ENCODE data around the gene UNC13D.

The UNC13D gene

DNA sequence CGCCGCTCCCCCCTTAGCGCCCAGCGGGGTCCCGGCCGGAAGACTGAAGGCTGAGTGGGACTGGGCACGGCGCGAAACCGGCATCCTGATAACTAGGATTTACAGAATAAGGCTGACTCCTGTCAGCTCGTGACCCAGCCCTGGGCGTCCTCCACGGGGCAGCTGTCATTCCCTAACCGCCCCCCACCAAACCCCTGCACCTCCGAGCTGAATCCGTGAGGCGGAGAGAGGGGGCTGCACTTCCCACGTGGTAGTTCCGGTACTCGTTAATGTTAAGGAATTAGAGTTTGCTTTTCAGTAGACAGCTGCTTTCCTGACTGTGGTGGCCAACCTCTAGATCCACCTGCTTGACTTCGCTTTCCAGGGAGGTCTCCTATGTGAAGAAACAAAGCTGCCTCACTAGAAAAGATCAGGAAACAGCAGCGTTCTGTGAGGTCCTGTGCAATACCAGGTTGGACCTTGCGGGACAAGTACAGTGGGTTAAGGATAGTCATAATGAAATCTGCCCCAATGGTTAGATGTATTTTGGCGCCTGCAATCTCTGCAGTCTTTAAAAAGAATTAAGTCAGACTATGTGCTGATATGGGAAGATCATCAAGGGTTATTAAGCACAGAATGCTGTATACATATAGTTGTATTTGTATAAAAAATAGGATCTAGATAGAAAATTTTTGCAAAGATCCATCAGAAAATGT is 12.0 kb upstream of the UNC13D start:
- TF ChIP-seq GATA3 (IDR thresholded peaks at IDR 0.05; ENCODE audit: low read depth, low read length) = no peak
- no peak for TF ChIP-seq GATA2 (IDR thresholded peaks at IDR 0.05; ENCODE audit: low read depth, low read length)

DNA sequence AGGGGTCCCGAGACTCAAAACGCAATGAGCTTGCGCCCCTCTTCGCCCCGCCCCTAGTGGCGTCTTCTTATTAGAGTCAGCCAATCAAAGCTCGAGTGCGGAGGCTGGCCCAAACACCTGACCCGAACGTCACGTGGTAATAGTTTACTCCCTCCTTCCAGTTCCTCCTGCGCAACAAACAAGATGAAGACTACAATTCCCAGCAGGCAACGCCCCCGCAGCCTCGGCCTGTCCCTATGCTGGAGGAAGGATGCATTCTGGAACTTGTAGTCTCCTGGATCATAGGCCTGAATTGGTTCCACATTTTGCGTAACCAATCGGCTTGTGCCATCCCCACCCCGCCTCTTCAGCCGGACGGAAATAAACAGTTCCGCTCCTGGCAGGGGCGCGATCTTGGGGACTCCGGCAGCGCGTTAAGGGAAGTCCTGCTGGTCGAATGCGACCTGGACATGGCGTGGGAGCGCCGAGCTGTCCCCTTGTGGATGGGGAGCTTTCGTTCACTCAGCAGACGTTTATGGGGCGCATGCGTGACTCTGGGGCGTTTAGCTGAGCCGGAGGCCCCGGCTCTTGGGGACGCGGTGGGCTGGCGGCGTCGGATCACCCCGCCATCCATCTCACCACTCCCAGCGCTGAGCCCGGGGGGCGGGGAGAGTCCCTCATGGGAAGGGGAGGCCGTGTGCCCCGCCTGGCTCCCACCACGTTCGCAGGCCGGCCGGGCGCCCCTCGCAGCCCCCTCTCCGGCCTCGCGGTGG is 11.3 kb upstream of the UNC13D start, which contains the start of gene WBP2:
Gene WBP2 (minus strand): TSS at position 26 of the 752 bp plus-strand sequence. CDS start 38 bp downstream, outside the sequence.
- no peak for TF ChIP-seq GATA3 (IDR thresholded peaks at IDR 0.05; ENCODE audit: low read depth, low read length)
- TF ChIP-seq GATA2 (IDR thresholded peaks at IDR 0.05; ENCODE audit: low read depth, low read length) = no peak; the same call in 1 of the 2 replicates

DNA sequence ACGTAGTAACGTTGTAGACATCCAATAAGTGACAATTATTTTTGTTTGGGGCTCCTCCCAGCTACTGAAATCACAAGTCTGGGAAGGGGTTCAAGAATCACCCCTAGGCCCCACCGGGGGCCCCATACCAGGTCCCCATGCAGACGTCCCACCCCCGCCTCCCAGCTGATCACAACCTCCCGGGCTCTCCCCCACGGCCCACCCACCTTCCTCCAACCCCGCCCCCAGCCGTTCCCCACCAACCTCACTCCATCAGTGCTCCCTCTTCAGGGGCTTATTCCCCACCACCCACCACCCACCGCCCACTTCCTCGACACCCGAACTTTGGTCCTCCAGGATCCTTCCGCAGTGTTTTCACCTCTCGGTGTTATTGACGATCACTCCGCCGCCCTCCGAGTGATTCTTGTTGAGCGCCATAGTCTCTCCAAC is 10.7 kb upstream of the UNC13D start:
- no peak for TF ChIP-seq GATA3 (IDR thresholded peaks at IDR 0.05; ENCODE audit: low read depth, low read length)

DNA sequence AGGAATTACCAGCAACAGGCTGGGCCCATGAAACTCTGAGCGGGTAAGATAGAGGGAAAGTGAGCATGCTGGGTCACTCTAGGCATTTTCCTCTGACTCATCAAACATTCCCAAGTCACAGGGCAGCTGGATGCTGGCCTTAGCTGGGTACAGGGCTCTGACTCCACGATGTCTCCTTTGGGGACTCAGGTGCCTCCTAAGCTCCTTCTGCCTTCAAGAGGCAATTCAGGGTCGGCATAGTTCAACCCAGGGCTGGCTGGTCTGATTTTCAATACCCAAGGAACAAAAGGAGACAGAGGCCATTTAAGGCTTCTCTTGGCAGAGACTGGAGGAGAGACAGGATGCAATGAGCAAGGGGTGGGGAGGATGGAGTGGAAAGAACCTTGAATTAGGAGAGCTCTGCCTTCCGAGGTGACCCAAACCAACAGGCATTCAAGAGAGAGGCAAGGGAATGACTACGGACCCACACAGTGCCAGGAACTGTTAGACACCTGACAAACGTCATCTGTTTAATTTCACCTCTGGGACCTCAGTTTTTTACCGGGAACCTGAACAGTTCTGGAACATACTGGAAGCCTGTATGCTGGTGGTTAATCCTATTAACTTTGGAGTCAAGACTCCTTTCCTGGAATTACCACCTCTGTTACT is 10.0 kb upstream of the UNC13D start:
- TF ChIP-seq GATA3 (IDR thresholded peaks at IDR 0.05; ENCODE audit: low read depth, low read length) = no peak
- no peak for TF ChIP-seq GATA2 (IDR thresholded peaks at IDR 0.05; ENCODE audit: low read depth, low read length)

DNA sequence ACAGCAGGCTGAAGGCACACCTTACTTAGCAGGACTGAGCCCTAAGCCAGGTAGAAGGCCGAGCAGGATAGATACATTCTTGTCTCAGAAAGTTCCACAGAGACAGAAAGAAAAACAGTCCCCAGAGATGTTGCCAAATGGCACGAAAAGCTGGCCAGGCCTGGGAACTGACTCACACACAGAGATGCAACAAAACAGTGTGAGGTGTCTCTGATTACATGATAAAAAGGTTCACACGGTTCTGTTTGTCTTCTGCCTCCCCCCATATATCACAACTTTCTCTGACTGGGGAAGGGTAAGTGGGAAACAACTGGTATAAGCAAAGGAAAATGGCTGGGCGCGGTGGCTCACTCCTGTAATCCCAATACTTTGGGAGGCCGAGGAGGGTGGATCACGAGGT is 9.2 kb upstream of the UNC13D start:
- TF ChIP-seq GATA2 (IDR thresholded peaks at IDR 0.05; ENCODE audit: low read depth, low read length) (no peak), GATA3 (IDR thresholded peaks at IDR 0.05; ENCODE audit: low read depth, low read length) (no peak)

DNA sequence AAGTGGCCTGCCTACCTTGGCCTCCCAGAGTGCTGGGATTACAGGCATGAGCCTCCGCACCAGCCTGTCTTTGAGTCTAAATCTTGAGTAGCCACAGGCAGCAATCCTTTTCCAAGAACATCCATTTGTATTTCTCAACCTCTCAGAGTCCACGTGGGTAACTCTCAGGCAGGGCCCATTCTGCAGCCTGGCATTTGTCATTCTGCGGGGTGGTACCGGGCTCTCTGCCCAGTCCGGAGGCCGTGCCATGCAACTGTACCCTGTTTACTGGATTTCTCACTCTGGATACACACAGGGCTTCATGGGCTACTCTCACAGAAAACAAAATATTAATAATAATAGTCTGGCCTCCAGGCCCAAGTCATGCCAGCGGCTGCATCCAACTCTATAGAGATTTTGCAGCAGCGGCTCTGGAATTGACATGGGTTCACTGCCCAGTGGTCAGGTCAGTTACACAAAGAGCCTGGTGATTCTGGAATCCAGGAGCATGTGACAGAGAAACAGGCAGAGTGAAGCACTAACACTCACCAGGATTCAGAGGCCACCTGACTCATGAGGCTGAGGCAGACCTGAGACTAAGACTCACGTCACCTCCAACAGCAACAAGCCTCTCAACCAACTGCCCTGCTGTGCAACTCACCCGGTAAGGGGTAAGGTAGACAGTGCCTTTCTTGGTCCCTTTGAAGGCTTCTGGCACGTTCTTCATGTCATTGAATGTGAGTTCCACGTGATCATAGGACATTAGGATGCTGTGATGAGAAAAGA is 6.9 kb upstream of the UNC13D start:
- no peak for TF ChIP-seq GATA3 (IDR thresholded peaks at IDR 0.05; ENCODE audit: low read depth, low read length)
- TF ChIP-seq GATA2 (IDR thresholded peaks at IDR 0.05; ENCODE audit: low read depth, low read length) = no peak

DNA sequence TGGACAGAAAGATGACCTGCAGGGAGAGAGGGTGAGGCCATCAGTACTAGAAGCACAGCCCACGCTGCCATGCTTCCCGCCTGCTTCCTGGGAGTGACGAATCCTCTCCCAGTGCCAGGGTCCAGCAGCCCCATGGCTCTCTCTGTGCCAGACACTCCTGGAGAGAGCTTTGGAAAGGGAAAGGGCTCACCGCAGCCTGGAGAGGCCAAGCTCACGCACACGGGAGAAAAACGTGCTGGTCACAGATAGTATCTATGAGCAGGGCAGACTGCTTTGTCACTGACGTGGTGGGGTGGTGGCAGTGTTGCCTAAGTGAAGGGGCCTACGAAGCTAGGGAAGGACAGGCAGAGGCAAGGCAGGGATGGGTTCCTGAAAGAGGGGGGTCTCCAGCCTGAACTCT is 5.5 kb upstream of the UNC13D start:
- TF ChIP-seq GATA3 (IDR thresholded peaks at IDR 0.05; ENCODE audit: low read depth, low read length) (no peak), GATA2 (IDR thresholded peaks at IDR 0.05; ENCODE audit: low read depth, low read length) (no peak)

DNA sequence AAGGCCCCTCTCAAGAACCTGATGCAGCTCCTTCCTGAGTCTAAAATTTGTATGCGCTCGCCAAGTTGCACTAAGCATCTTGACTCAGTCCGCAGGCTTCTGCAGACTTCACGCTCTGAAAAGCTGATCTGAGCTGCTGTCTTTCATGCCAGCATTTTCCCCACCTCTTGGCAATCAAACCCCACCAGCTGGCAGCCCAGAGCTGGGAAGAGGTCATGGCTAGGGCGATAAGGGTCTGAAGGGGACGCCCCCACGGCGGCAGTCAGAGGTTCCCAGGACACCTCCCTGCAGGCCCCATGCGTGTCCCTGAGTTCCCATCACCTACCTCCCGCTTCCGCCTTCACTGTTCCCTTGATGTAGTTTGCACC is 5.1 kb upstream of the UNC13D start:
- no peak for TF ChIP-seq GATA3 (IDR thresholded peaks at IDR 0.05; ENCODE audit: low read depth, low read length)
- no peak for TF ChIP-seq GATA2 (IDR thresholded peaks at IDR 0.05; ENCODE audit: low read depth, low read length)

DNA sequence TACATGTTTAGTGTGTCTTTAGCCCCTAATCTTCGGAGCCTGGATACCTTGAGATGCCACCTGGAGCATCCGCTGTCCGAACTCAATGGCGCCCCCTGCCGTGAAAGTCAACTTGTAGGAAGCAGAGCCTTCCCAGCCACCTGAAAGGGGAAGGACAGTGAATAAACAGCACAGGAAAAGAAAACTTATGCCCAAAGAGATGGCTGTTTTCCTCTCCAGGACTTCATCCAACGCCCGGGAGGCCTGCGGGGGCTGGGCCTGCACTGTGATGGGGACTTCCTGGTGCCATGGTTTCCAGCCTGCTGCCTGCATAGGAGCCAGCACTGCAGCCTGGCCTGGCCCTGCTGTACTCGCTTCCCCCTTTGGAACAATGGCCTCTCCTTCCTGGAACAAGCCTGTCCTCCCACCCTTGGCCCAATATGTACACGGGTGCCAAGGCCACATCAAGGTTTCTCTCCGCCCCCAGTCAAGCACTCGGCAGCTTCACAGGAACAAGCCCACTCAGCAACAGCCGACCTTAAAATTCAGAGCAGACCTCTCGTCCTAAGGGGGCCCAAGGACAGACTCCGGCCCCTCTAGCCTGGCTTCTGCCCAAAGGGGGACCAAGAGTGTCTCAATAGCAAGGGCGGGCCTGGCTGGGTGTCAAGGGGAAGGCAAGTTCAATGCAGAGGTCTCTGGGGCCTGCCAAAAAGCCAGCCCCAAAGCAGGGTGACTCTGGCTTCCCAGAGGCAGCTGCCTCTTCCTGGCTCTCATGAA is 4.5 kb upstream of the UNC13D start:
- no peak for TF ChIP-seq GATA2 (IDR thresholded peaks at IDR 0.05; ENCODE audit: low read depth, low read length)
- TF ChIP-seq GATA3 (IDR thresholded peaks at IDR 0.05; ENCODE audit: low read depth, low read length) = no peak

DNA sequence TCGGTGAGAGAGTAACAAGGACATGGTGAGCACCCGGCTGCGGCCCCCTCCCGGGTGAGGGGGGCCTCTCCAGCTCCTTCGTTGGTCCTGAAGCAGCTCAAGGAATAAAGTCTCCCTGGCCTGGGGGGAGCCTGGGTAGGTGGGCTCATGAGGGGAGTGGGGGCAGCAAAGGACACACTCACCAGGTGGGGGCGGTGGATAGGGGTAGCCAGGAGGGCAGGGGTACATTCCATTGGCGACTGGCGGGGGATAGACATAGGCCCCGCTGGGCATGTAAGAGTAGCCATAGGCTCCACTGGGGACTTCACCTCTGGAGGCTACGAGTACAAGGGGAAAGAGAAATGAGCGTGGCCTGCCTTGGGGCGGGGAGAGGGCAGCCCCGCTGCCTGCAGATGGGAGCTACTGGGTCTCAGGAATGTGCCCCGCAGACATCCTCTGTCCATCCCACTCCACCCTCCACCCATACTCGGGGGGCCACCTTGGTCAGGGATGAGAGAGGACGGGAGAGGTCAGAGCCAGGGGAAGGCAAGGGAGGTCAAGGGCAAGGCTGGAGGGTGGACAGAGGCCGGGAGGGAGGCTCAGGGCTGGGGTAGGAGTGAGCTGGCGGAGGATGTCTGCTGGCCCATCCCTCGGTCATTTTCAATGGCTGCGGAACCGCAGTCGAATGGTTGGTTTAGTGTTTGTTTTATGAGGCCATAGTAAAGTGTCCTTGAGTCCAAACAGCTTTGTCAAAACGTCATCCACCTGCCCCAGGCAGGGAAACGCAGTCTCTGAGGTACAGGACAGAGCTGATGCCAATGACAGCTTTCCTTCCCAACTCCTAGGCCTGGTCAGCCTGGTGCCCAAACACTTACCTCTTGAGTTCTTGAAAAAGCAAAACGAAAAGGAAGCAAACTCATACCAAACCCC is 3.7 kb upstream of the UNC13D start:
- TF ChIP-seq GATA2 (IDR thresholded peaks at IDR 0.05; ENCODE audit: low read depth, low read length) = no peak
- TF ChIP-seq GATA3 (IDR thresholded peaks at IDR 0.05; ENCODE audit: low read depth, low read length) = no peak

DNA sequence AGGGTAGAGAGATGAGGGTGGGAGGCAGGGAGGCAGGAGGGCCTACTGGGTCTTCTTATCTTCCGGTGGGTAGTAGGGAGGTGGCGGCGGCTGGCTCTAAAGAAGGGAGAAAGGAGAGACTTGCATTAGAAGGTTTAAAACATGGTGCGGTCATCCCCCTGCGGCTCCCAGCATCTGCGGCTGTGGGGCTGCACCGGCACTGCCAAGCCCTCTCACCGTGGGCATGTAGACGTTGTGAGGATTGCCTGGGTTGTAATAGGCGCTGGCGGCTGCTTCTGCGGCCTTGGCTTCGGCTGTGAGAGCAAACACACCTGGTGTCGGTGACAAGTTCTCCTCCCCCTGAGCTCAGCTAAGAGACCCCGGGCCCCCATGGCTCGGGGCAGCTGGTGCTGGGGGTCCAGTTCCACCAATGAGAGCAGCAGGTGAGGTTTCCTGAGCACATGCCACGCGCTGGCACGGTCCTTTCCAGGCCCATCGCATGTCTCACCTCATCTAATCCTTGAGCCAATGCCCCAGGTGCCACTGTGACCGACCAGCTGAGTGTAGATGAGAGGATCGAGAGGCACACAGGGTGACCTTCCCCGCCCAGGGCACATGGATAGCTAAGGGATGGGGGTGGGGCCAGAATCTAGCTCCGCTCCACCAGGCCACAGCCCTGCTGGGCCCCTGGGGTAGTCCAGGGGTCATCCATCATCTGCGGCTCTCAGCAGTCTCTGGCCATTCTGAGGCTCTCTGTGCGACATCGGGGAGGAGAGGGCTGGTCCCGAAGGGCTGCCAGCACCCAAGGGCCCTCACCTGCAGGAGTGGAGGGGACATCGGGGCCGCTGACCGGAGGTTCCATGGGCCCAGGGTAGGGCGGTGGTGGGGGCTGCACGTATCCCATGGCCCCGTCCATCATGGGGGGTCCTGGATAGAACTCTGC is 2.7 kb upstream of the UNC13D start:
- TF ChIP-seq GATA2 (IDR thresholded peaks at IDR 0.05; ENCODE audit: low read depth, low read length) (no peak), GATA3 (IDR thresholded peaks at IDR 0.05; ENCODE audit: low read depth, low read length) (no peak)
